GM12878 (cell line): ENCODE measurements around the gene LRRN1.

ENCODE experiments used
- CTCF ChIP-seq, 3 experiments: IDR thresholded peaks in 2 of 3; conservative IDR thresholded peaks in 1 of 3; 2 replicates each; pipeline ENCODE4 v1.5.1; 2011; ENCODE audit warnings: low read depth in 3 of 3, low read length in 3 of 3, mild to moderate bottlenecking in 3 of 3, control low read depth in 2 of 3, moderate library complexity in 2 of 3, inconsistent platforms in 1 of 3, mixed read lengths in 1 of 3; ENCODE audit not compliant: control insufficient read depth in 2 of 3, insufficient read depth in 1 of 3; ENCODE audit errors: extremely low read depth in 1 of 3
- E4F1 ChIP-seq: fragments of 450-650 bp; IDR thresholded peaks from 2 replicates; pipeline ENCODE4 v1.6.1; 2018; ENCODE audit warnings: borderline replicate concordance, mild to moderate bottlenecking; ENCODE audit not compliant: partially characterized antibody
- EP300 ChIP-seq, 2 experiments: fragments of 150-350 bp in 1 of 2; IDR thresholded peaks; 2 replicates each; pipeline ENCODE4 v1.6.1; 2011 to 2012; ENCODE audit warnings: low read depth in 2 of 2, low read length in 2 of 2, borderline replicate concordance in 1 of 2, improper control_type of control experiment in 1 of 2, inconsistent platforms in 1 of 2; ENCODE audit not compliant: control insufficient read depth in 1 of 2
- HCFC1 ChIP-seq: fragments of 150-350 bp; IDR thresholded peaks from 2 replicates; pipeline ENCODE4 v1.6.1; 2014; ENCODE audit warnings: low read length

GRCh38 chr3:3855056-3855455 lies 55.8 kb downstream of the LRRN1 start:
- TF ChIP-seq E4F1 = no peak
- no peak for TF ChIP-seq EP300 (IDR thresholded peaks at IDR 0.05; ENCODE audit: borderline replicate concordance in 1 of 2, control insufficient read depth in 1 of 2, low read depth in 2 of 2, low read length in 2 of 2)
- TF ChIP-seq HCFC1 = no peak
- TF ChIP-seq CTCF (IDR thresholded peaks at IDR 0.05 in 2 of 3, conservative IDR thresholded peaks at IDR 0.05 in 1 of 3; ENCODE audit: control insufficient read depth in 2 of 3, extremely low read depth in 1 of 3, insufficient read depth in 1 of 3, low read depth in 3 of 3, low read length in 3 of 3) = no peak
